ENCODE data around the gene RBM38. TPM values are rescaled to one million over a fixed set of nuclear protein-coding genes. Genes with fewer than 3 reads are reported as not detected.

Gene RBM38
- total RNA-seq, 1 experiment from 2014 or later: 56.5 TPM

DNA sequence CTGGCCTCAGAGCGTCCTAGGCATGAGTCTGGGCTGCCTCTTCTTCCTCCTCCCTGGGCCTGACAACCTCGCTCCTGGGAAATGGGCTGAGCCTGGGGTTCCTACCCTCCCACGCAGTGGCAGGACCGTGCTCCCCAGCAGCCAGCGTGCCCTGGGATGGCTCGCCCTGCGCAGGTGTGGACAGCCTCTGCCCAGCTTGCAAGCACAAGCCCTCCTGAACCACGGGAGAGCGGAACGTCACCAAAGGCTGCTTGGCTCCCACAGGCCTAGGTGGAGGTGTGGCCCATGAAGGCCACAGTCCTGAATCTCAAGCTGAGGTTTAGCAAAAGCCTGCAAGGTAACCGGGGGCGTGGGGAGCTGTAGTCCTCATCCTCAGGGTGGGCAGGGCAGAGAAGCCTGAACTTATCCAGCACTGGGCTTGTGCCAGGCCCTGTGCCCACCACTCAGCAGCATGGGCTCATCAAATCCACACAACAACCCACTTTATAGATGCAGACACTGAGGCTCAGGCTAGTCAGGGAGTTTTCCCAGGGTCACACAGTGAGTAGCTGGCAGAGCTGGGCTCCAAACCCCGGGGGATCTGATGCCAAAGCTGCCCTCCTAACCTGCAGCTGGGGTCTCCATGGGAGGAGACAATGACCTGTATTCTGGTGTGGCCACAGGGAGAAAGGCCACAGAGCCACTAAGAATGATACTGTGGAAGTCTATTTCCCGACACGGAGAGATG is 25.3 kb downstream of the RBM38 start:
- Histone ChIP-seq H3K79me2 (ENCODE audit: low read length) (no peaks in the 10 kb centered on the region), H2AFZ (ENCODE audit: low read length) (no peak overlapping the region), H3K27me3 (ENCODE audit: low read length) (no peaks in the 10 kb centered on the region), H3F3A (ENCODE audit: low read length, unreplicated experiment) (no peaks in the 10 kb centered on the region), H3K9ac (ENCODE audit: low read length) (no peak overlapping the region), H3K36me3 (ENCODE audit: low read depth, low read length) (no peaks in the 10 kb centered on the region), H3K4me1 (ENCODE audit: insufficient read depth, low read length) (peaks cover 6% of the 10 kb centered on the region; the same call in 1 of the 2 replicates), H4K20me1 (ENCODE audit: low read length) (no peaks in the 10 kb centered on the region), H3K4me2 (ENCODE audit: low read length) (no peak overlapping the region), H3K9me3 (ENCODE audit: low read length) (no peaks in the 10 kb centered on the region), H3K9me2 (replicated peaks; ENCODE audit: low read length) (no peaks in the 10 kb centered on the region), H3K27ac (ENCODE audit: low read length) (no peak overlapping the region), H3K4me3 (ENCODE audit: low read length) (no peak overlapping the region)
- TF ChIP-seq, protein P1, sequence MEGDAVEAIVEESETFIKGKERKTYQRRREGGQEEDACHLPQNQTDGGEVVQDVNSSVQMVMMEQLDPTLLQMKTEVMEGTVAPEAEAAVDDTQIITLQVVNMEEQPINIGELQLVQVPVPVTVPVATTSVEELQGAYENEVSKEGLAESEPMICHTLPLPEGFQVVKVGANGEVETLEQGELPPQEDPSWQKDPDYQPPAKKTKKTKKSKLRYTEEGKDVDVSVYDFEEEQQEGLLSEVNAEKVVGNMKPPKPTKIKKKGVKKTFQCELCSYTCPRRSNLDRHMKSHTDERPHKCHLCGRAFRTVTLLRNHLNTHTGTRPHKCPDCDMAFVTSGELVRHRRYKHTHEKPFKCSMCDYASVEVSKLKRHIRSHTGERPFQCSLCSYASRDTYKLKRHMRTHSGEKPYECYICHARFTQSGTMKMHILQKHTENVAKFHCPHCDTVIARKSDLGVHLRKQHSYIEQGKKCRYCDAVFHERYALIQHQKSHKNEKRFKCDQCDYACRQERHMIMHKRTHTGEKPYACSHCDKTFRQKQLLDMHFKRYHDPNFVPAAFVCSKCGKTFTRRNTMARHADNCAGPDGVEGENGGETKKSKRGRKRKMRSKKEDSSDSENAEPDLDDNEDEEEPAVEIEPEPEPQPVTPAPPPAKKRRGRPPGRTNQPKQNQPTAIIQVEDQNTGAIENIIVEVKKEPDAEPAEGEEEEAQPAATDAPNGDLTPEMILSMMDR (conservative IDR thresholded peaks at IDR 0.05; ENCODE audit: low read depth, low read length): no peak
- no peak for TF ChIP-seq EZH2phosphoT487 (IDR thresholded peaks at IDR 0.05; ENCODE audit: borderline replicate concordance, low read length)
- TF ChIP-seq EZH2 (IDR thresholded peaks at IDR 0.05; ENCODE audit: low read length, unreplicated experiment): no peak
- DNase-seq (no peak), ATAC-seq (no peak)
- POLR2A ChIA-PET (ENCODE audit: unreplicated experiment): no interaction called here
- no TSS peak for BruUV-seq (replicated peaks)
- CTCF ChIA-PET: no interaction called here
- intact Hi-C loops (cut with micrococcal nuclease): no loop called here

DNA sequence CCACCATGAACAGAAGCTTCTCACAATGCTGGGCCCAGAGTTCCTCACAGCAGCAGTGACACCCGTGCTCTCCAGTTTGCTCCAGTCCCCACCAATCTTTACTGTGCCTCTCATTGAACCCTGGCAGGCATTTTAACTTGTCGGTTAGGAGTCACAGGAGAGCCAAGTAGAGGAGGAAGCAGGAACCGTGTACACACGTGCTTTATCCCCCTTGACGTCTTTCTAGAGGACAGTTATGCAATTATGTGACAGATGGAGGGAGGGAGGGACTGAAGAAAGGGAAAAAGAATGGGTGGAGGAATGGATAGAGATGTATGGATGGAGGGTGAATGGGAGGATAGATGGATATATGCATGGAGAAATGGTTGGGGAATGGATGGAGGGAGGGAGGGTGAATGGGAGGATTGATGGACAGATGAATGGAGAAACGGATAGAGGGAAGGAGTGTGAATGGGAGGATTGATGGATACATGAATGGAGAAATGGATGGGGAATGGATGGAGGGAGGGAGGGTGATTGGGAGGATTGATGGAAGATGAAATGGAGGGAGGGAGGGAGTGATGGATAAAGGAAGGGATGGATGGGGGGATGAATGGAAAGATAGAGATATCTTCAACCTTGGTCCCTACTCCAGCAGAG is 26.0 kb downstream of the RBM38 start:
- no peaks in the 10 kb centered on the region for H3K36me3 ChIP-seq (ENCODE audit: low read depth, low read length)
- H3K9me2 ChIP-seq (replicated peaks; ENCODE audit: low read length): no peaks in the 10 kb centered on the region
- no peaks in the 10 kb centered on the region for H4K20me1 ChIP-seq (ENCODE audit: low read length)
- no peak overlapping the region for H2AFZ ChIP-seq (ENCODE audit: low read length)
- ATAC-seq (no peak), DNase-seq (no peak)
- TF ChIP-seq EZH2phosphoT487 (IDR thresholded peaks at IDR 0.05; ENCODE audit: borderline replicate concordance, low read length) (no peak), EZH2 (IDR thresholded peaks at IDR 0.05; ENCODE audit: low read length, unreplicated experiment) (no peak)
- TF ChIP-seq, protein P1 (conservative IDR thresholded peaks at IDR 0.05; ENCODE audit: low read depth, low read length): no peak
- ChIA-PET CTCF (no interaction called here), POLR2A (ENCODE audit: unreplicated experiment) (no interaction called here)
- no peak overlapping the region for H3K4me3 ChIP-seq (ENCODE audit: low read length)
- no peaks in the 10 kb centered on the region for H3K79me2 ChIP-seq (ENCODE audit: low read length)
- intact Hi-C loops (cut with micrococcal nuclease): no loop called here
- H3F3A ChIP-seq (ENCODE audit: low read length, unreplicated experiment): no peaks in the 10 kb centered on the region
- H3K27me3 ChIP-seq (ENCODE audit: low read length): no peaks in the 10 kb centered on the region
- H3K4me2 ChIP-seq (ENCODE audit: low read length): no peak overlapping the region
- no peak overlapping the region for H3K27ac ChIP-seq (ENCODE audit: low read length)
- H3K9ac ChIP-seq (ENCODE audit: low read length): no peak overlapping the region
- no TSS peak for BruUV-seq (replicated peaks)
- H3K9me3 ChIP-seq (ENCODE audit: low read length): no peaks in the 10 kb centered on the region
- peaks cover 6% of the 10 kb centered on the region; the same call in 1 of the 2 replicates for H3K4me1 ChIP-seq (ENCODE audit: insufficient read depth, low read length)

Measured in PC-3 (cell line).